HG03108 (cell line): ENCODE data around the gene ABHD11.
"Not testable (repeated sequence)": the region's sequence is repeated elsewhere in the genome, so short reads cannot be mapped to it uniquely, and the experiment has no call there.

ENCODE experiments used
- ATAC-seq: cut with Tn5 transposase; IDR thresholded peaks from one replicate; pipeline ENCODE4 v1.9.1; 2021; ENCODE audit warnings: moderate library complexity; ENCODE audit not compliant: unreplicated experiment

Gene ABHD11

GRCh38 chr7:73719806-73720169 is 18.8 kb downstream of the ABHD11 start:
- no peak for ATAC-seq

- ATAC-seq, result peak; percentile 56
Observed at GRCh38 chr7:73718905-73719805, 19.4 kb downstream of the ABHD11 start, which contains the start of gene STX1A. Gene STX1A (minus strand): TSS chr7:73719669. CDS start chr7:73719631, 38 bp downstream.

- no peak for ATAC-seq
Observed at GRCh38 chr7:73718438-73718881, 20.1 kb downstream of the ABHD11 start.

- peak; percentile 34 for ATAC-seq
Observed at GRCh38 chr7:73717991-73718405, 20.6 kb downstream of the ABHD11 start.

GRCh38 chr7:73717025-73717807 is 21.4 kb downstream of the ABHD11 start:
- no peak for ATAC-seq

GRCh38 chr7:73716318-73716890 is 22.2 kb downstream of the ABHD11 start:
- ATAC-seq, result no peak

- peak; percentile 23 for ATAC-seq
Observed at GRCh38 chr7:73715648-73716317, 22.8 kb downstream of the ABHD11 start.

GRCh38 chr7:73713319-73713718 is 25.3 kb downstream of the ABHD11 start:
- ATAC-seq, result not testable (repeated sequence)

GRCh38 chr7:73712773-73713172 is 25.8 kb downstream of the ABHD11 start:
- no peak for ATAC-seq

GRCh38 chr7:73708961-73709549 is 29.5 kb downstream of the ABHD11 start:
- ATAC-seq, result no peak

- no peak for ATAC-seq
Observed at GRCh38 chr7:73707045-73707631, 31.5 kb downstream of the ABHD11 start.

GRCh38 chr7:73706126-73707044 is 32.2 kb downstream of the ABHD11 start:
- no peak for ATAC-seq

GRCh38 chr7:73705551-73705920 is 33.1 kb downstream of the ABHD11 start:
- ATAC-seq, result no peak

GRCh38 chr7:73704640-73705550 is 33.7 kb downstream of the ABHD11 start:
- ATAC-seq, result no peak

- ATAC-seq, result no peak
Observed at GRCh38 chr7:73703757-73704639, 34.6 kb downstream of the ABHD11 start.

- no peak for ATAC-seq
Observed at GRCh38 chr7:73703225-73703624, 35.4 kb downstream of the ABHD11 start.

- no peak for ATAC-seq
Observed at GRCh38 chr7:73702665-73703064, 35.9 kb downstream of the ABHD11 start.
